ENCODE data around the gene SPANXD. TPM values are rescaled to one million over a fixed set of nuclear protein-coding genes. Genes with fewer than 3 reads are reported as not detected.
"Not testable (repeated sequence)": the region's sequence is repeated elsewhere in the genome, so short reads cannot be mapped to it uniquely, and the experiment has no call there.

Gene SPANXD
- 4.4 and 7.6 TPM in 2 replicates for total RNA-seq (2014; rRNA removed; shearing (Covaris generic))

- DNase-seq (ENCODE audit: low read depth) = not testable (repeated sequence)
These were observed at the start of gene SPANXD for GRCh38 chrX:141698639-141699038. Gene SPANXD, minus strand, starts transcription at chrX:141698739. Its CDS starts 334 bp downstream, at chrX:141698405.

GRCh38 chrX:141742666-141743065, 44.1 kb upstream of the SPANXD start:
- DNase-seq (ENCODE audit: low read depth) = no peak

- no peak for DNase-seq (ENCODE audit: low read depth)
These were observed 38.1 kb upstream of the SPANXD start for GRCh38 chrX:141736656-141737055.

GRCh38 chrX:141733371-141733770, 34.8 kb upstream of the SPANXD start:
- no peak for DNase-seq (ENCODE audit: low read depth)

- no peak for DNase-seq (ENCODE audit: low read depth)
These were observed 33.5 kb upstream of the SPANXD start for GRCh38 chrX:141732031-141732430.

GRCh38 chrX:141724186-141724585, 25.6 kb upstream of the SPANXD start:
- DNase-seq (ENCODE audit: low read depth) = no peak

GRCh38 chrX:141714680-141715079, 16.1 kb upstream of the SPANXD start:
- DNase-seq (ENCODE audit: low read depth) = no peak

- peak; percentile 1 for DNase-seq (ENCODE audit: low read depth)
These were observed 2.5 kb upstream of the SPANXD start for GRCh38 chrX:141701072-141701471.

GRCh38 chrX:141673946-141674345, 24.6 kb downstream of the SPANXD start:
- DNase-seq (ENCODE audit: low read depth) = no peak

GRCh38 chrX:141669689-141670088, 28.9 kb downstream of the SPANXD start:
- no peak for DNase-seq (ENCODE audit: low read depth)

- DNase-seq (ENCODE audit: low read depth) = no peak
These were observed 30.2 kb downstream of the SPANXD start for GRCh38 chrX:141668371-141668770.

- no peak for DNase-seq (ENCODE audit: low read depth)
These were observed 35.8 kb downstream of the SPANXD start for GRCh38 chrX:141662781-141663180.

GRCh38 chrX:141652286-141652685, 46.3 kb downstream of the SPANXD start:
- peak; percentile 11 for DNase-seq (ENCODE audit: low read depth)

Other genes starting within 250 kb of the SPANXD start
- 3.8 and 69.2 TPM in 2 replicates for gene SPANXA1, start 114.0 kb downstream of the SPANXD start, total RNA-seq (2014; rRNA removed; shearing (Covaris generic))
- gene SPANXA2, start 109.0 kb downstream of the SPANXD start, total RNA-seq (2014; rRNA removed; shearing (Covaris generic)) = 16.3 and 75.6 TPM in 2 replicates
- gene MAGEC3, start 139.6 kb upstream of the SPANXD start, total RNA-seq (2014; rRNA removed; shearing (Covaris generic)) = not detected in 2 replicates
- under 0.01 and 0.10 TPM in 2 replicates for gene MAGEC1, start 205.2 kb upstream of the SPANXD start, total RNA-seq (2014; rRNA removed; shearing (Covaris generic))